Activated naive CD8-positive, alpha-beta T cell treated with anti-CD3 and anti-CD28 coated beads for 36 hours (primary cell): Measurements from ENCODE around the gene TMEM117. TPM values are rescaled to one million over a fixed set of nuclear protein-coding genes. Genes with fewer than 3 reads are reported as not detected.
"Not testable (repeated sequence)": the region's sequence is repeated elsewhere in the genome, so short reads cannot be mapped to it uniquely, and the experiment has no call there.

Experiments used
- DNase-seq: peaks from one replicate; pipeline ENCODE4 v3.0.0; 2021
- H3K27ac Mint-ChIP-seq: one replicate; pipeline ENCODE4 v1.8.0; 2022; ENCODE audit warnings: mild to moderate bottlenecking, moderate library complexity, mixed read lengths
- H3K27me3 Mint-ChIP-seq: one replicate; pipeline ENCODE4 v1.8.0; 2022; ENCODE audit warnings: mild to moderate bottlenecking, mixed read lengths
- H3K36me3 Mint-ChIP-seq: one replicate; pipeline ENCODE4 v1.8.0; 2021; ENCODE audit warnings: mild to moderate bottlenecking, mixed read lengths
- H3K4me1 Mint-ChIP-seq: one replicate; pipeline ENCODE4 v1.8.0; 2021; ENCODE audit warnings: mixed read lengths
- H3K4me3 Mint-ChIP-seq: one replicate; pipeline ENCODE4 v1.8.0; 2022; ENCODE audit warnings: mild to moderate bottlenecking, moderate library complexity, mixed read lengths
- H3K9me3 Mint-ChIP-seq: one replicate; pipeline ENCODE4 v1.8.0; 2022; ENCODE audit warnings: mixed read lengths
- total RNA-seq, 2 experiments: library from RNA; stranded (reverse); gene quantifications; one replicate each; pipeline ENCODE4 v1.2.3, GENCODE V29; 2021

Gene TMEM117
- total RNA-seq, 2 experiments from 2014 or later, result 0.68 to 0.74 TPM

DNA sequence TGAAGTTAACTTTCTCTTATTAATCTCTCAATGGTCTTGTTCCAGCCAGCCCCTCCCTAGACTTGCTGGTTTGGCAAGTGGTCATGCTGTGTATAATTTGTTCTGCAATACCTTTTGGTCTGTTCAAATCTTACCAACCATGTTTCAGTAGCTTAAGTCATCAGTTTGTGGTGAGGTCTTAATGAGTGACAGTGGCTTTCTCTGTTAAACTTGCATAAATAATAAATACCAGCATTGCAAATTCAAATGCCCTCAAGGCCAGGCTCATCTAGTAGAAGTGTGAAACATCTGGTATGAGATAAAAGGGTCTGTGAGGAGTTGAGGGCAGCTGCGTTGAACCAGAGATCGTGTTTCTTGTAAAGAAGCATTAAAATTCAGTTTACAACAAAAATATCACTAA is 319.5 kb downstream of the TMEM117 start:
- H3K27ac Mint-ChIP-seq, result no peak overlapping the region
- no peaks in the 10 kb centered on the region for H3K36me3 Mint-ChIP-seq
- DNase-seq, result no peak
- H3K27me3 Mint-ChIP-seq, result no peaks in the 10 kb centered on the region
- no peaks in the 10 kb centered on the region for H3K9me3 Mint-ChIP-seq
- H3K4me3 Mint-ChIP-seq, result no peak overlapping the region
- no peaks in the 10 kb centered on the region for H3K4me1 Mint-ChIP-seq

DNA sequence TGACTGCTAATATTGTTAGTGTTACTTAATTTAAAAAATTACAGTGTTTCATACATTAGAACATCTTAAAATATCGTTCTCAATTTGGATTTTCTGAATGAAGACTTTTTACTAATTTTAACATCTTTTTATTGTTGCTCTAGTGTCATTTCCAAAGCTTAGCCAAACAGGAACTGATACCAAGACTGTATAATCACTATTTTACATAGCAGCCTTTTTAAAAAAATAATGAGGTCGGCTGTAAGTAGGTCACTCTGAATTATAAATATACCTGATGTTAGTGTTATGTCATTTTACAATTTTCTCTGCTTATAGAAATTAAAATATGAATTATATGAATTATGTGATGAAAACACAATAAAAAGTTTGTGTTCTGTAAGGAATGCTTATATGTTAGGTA is 321.5 kb downstream of the TMEM117 start:
- no peak overlapping the region for H3K4me3 Mint-ChIP-seq
- H3K27ac Mint-ChIP-seq, result no peak overlapping the region
- no peaks in the 10 kb centered on the region for H3K36me3 Mint-ChIP-seq

GRCh38 chr12:44158746-44159145 is 322.9 kb downstream of the TMEM117 start:
- Mint-ChIP-seq H3K9me3 (no peaks in the 10 kb centered on the region), H3K36me3 (no peaks in the 10 kb centered on the region), H3K27me3 (no peaks in the 10 kb centered on the region), H3K4me1 (no peaks in the 10 kb centered on the region), H3K27ac (no peak overlapping the region), H3K4me3 (no peak overlapping the region)
- no peak for DNase-seq

More for the DNA sequence above, 321.5 kb downstream of the TMEM117 start:
- Mint-ChIP-seq H3K27me3 (no peaks in the 10 kb centered on the region), H3K9me3 (no peaks in the 10 kb centered on the region), H3K4me1 (no peaks in the 10 kb centered on the region)
- no peak for DNase-seq

DNA sequence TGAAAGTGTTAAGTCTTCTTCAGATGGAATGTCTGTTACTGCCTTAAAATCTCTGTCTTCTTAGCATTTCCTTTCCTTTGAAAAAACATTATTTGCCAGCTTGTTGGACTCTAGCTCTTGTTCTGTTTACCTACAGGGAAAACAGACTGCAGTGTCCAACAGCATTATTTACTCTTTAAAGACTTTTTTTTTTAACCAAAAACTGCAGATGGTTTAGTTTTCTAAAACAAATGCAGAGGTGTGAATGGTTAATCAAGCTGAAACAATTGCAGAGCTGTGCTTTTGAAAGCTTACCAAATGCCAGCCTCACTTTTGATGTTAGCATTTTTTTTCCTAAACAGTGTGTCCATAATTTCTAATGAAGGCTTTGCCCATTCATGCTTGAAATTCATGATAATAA is 323.3 kb downstream of the TMEM117 start:
- H3K27ac Mint-ChIP-seq, result no peak overlapping the region
- DNase-seq, result no peak
- no peaks in the 10 kb centered on the region for H3K27me3 Mint-ChIP-seq
- H3K4me3 Mint-ChIP-seq, result no peak overlapping the region
- H3K36me3 Mint-ChIP-seq, result no peaks in the 10 kb centered on the region
- no peaks in the 10 kb centered on the region for H3K4me1 Mint-ChIP-seq
- H3K9me3 Mint-ChIP-seq, result no peaks in the 10 kb centered on the region

DNA sequence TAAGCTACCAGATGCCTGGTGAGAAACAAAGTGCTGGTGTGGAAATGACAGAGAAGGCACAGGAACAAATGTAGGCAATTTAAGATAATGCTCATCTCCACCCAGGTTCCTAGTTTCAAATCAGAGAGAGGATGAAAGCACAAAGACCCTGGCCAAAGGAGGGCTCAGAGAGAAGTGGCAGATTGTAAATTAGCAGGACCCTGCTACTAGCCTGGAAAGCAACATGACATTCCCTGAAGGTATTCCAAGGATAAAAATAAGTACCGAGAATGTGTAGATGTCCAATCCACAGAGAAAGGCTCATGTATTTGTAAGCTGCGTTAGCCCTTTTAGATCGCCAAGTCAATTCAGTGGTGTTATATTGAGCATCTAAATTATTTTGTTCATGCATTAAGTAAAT is 324.0 kb downstream of the TMEM117 start:
- Mint-ChIP-seq H3K4me1 (no peaks in the 10 kb centered on the region), H3K27ac (no peak overlapping the region), H3K9me3 (no peaks in the 10 kb centered on the region), H3K27me3 (no peaks in the 10 kb centered on the region), H3K4me3 (no peak overlapping the region), H3K36me3 (no peaks in the 10 kb centered on the region)
- DNase-seq, result no peak

DNA sequence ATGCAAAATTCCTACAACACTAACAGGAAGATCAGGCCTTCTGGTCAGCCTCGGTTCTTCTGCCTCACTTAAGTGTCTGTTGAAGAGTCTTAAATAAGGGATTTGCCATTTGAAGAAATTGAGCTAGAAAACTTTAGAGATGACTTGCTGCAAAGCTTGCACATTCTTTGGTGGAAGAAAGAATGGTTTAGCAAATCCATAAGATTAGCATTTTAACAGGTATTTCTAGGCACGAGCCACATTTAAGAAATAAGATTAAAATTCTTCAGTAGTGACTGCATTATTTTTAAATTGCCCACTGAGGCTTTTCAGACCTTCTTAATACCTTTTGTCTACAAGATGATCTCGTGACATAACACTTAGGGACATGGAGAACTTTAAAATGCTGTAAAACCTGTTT is 327.1 kb downstream of the TMEM117 start:
- DNase-seq, result no peak

DNA sequence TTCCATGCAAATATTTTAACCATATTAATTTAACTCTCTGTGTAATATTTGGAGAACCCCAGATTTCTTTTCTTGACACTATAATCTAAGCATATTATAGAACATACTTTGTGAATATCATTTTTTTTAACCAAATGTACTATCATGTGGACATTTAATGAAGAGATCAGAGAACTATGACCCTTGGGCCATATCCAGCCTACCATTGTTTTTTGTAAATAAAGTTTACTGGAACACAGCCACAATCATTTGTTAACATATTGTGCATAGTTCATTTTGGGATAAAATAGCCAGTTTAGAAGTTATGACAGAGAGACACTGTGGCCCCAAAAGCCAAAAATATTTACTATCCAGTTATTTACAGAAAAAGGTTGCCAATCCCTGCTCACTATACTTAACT is 338.2 kb downstream of the TMEM117 start:
- no peaks in the 10 kb centered on the region for H3K36me3 Mint-ChIP-seq
- no peak overlapping the region for H3K27ac Mint-ChIP-seq
- no peaks in the 10 kb centered on the region for H3K27me3 Mint-ChIP-seq
- no peak for DNase-seq
- no peaks in the 10 kb centered on the region for H3K4me1 Mint-ChIP-seq
- H3K4me3 Mint-ChIP-seq, result no peak overlapping the region
- H3K9me3 Mint-ChIP-seq, result no peaks in the 10 kb centered on the region

More for the DNA sequence above, 327.1 kb downstream of the TMEM117 start:
- Mint-ChIP-seq H3K27me3 (no peaks in the 10 kb centered on the region), H3K4me1 (no peaks in the 10 kb centered on the region), H3K9me3 (no peaks in the 10 kb centered on the region), H3K4me3 (no peak overlapping the region), H3K36me3 (no peaks in the 10 kb centered on the region), H3K27ac (no peak overlapping the region)

DNA sequence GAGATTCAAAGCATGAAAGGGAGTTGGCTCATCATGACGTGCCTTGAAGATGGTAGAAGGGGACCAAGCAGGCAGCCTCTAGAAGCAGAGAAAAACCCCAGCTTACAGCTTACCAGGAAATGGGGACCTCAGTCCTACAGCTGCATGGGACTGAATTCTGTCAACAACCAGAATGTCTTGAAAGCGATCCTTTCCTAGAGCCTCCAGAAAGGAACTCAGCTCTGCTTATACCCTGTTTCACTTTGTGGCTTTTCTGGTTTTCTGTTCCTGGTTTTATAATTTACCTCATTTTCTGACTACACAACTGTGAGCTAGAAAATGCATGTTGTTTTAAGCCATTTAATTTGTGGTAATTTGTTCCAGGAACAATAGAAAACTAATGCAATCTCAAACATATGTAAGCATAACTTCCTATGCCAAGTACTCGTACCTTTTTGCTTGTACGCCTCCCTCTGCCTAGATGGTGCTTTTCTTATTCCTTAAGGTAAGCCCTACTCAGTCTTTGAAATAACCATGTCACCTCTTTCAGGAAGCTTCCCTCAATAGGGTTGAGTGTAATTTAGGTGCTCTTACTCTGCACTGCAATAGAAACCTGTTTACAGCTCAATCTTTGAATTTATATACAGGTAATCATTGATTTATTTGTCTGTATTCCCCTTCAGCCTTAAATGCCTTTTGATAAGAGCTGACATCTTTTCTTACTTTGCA is 348.8 kb downstream of the TMEM117 start:
- Mint-ChIP-seq H3K4me1 (no peaks in the 10 kb centered on the region), H3K36me3 (no peaks in the 10 kb centered on the region), H3K27me3 (no peaks in the 10 kb centered on the region), H3K27ac (no peak overlapping the region), H3K4me3 (no peak overlapping the region), H3K9me3 (no peaks in the 10 kb centered on the region)
- no peak for DNase-seq

- DNase-seq, result no peak
- Mint-ChIP-seq H3K36me3 (no peaks in the 10 kb centered on the region), H3K27ac (no peak overlapping the region), H3K4me1 (no peaks in the 10 kb centered on the region), H3K9me3 (no peaks in the 10 kb centered on the region), H3K27me3 (no peaks in the 10 kb centered on the region), H3K4me3 (no peak overlapping the region)
Measured at GRCh38 chr12:44193281-44193680, 357.4 kb downstream of the TMEM117 start.

DNA sequence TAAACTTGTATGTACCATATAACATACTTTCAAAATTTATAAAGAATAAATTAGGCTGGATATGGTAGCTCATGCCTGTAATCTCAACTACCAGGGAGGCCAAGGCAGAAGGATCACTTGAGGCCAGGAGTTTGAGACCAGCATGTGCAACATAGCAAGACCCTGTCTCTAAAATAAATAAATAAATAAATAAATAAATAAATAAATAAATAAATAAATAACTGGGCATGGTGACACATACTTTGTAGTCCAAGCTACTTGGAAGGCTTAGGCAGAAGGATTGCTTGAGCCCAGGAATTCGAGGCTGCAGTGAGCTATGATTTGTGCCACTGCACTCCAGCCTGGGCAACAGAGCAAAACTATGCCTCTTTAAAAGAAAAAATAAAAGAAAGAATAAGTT is 359.8 kb downstream of the TMEM117 start:
- H3K36me3 Mint-ChIP-seq, H3K27ac Mint-ChIP-seq, H3K4me3 Mint-ChIP-seq, DNase-seq, H3K4me1 Mint-ChIP-seq, H3K27me3 Mint-ChIP-seq, H3K9me3 Mint-ChIP-seq: not testable (repeated sequence)

- Mint-ChIP-seq H3K4me3 (no peak overlapping the region), H3K36me3 (peaks cover 12% of the 10 kb centered on the region), H3K27ac (no peak overlapping the region), H3K4me1 (no peaks in the 10 kb centered on the region), H3K9me3 (peaks cover 20% of the 10 kb centered on the region), H3K27me3 (no peaks in the 10 kb centered on the region)
- no peak for DNase-seq
Measured at GRCh38 chr12:44206045-44206444, 370.2 kb downstream of the TMEM117 start.

GRCh38 chr12:44217146-44217883 is 381.4 kb downstream of the TMEM117 start:
- DNase-seq, result no peak
- Mint-ChIP-seq H3K9me3 (peaks cover 5% of the 10 kb centered on the region), H3K4me1 (no peaks in the 10 kb centered on the region), H3K4me3 (no peak overlapping the region), H3K27me3 (no peaks in the 10 kb centered on the region), H3K27ac (no peak overlapping the region), H3K36me3 (peaks cover 5% of the 10 kb centered on the region)

DNA sequence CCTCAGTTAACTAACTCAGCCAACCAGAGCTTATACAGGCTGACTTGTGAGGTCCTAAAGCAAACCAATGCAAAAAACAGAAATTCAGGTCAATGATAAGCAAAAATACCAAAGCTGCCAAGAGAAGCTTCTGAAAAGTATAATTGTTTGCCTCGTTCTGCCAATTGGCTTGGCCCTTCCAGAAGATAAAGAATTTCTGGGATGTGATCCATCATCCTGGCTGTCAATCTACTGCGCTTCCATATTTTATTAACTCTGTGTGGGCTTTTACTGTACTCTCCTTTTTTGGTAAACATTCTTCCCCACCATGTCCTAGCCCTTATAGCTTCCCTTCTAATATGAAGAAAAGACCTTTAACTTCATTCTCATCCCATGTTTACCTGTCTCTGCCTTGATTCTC is 387.9 kb downstream of the TMEM117 start:
- H3K4me1 Mint-ChIP-seq, result no peaks in the 10 kb centered on the region
- no peak overlapping the region for H3K27ac Mint-ChIP-seq
- H3K36me3 Mint-ChIP-seq, result no peaks in the 10 kb centered on the region
- H3K4me3 Mint-ChIP-seq, result no peak overlapping the region
- H3K27me3 Mint-ChIP-seq, result no peaks in the 10 kb centered on the region
- H3K9me3 Mint-ChIP-seq, result no peaks in the 10 kb centered on the region
- no peak for DNase-seq

DNA sequence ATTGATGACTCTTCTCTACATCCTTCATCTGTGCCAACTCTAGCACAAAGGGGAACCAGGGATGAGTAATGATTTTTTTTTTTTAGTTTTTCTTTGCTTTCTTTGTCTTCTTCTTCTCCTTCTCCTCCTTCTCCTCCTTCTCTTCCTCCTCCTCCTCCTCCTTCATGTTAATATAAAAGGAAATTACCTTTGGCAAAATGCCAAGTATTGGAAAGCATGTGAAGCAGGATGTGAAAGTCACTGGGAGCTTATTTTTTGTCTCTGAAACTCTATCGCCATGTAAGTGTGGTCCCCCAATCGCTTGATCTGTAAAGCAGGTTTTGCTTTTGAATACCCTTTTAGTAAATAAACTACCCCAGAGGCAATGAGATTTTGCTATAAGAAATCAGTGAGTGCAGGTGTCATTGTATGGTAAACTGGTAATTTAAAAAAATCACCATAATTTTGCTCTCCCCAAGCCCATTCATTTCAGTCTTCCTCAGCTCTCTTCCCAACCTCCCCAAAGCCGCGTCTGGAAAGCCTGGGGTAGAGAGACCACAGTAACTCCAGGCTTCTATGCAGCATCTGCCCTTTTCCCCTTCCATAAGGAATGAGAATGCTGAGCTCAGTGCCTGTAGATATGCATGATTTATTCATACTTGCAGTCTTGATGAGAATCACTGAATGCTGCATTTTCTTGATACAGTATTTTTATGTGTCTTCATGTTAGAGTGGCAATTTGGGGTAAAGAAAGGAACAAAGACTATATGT is 388.7 kb downstream of the TMEM117 start:
- DNase-seq, result no peak
- Mint-ChIP-seq H3K27me3 (no peaks in the 10 kb centered on the region), H3K27ac (no peak overlapping the region), H3K4me3 (no peak overlapping the region), H3K36me3 (no peaks in the 10 kb centered on the region), H3K9me3 (no peaks in the 10 kb centered on the region), H3K4me1 (no peaks in the 10 kb centered on the region)

- H3K36me3 Mint-ChIP-seq, result no peaks in the 10 kb centered on the region
- no peaks in the 10 kb centered on the region for H3K9me3 Mint-ChIP-seq
- H3K27ac Mint-ChIP-seq, result no peak overlapping the region
- H3K4me3 Mint-ChIP-seq, result no peak overlapping the region
- no peaks in the 10 kb centered on the region for H3K27me3 Mint-ChIP-seq
- no peak for DNase-seq
- no peaks in the 10 kb centered on the region for H3K4me1 Mint-ChIP-seq
Measured at GRCh38 chr12:44225149-44225510, 389.2 kb downstream of the TMEM117 start.
